ENCODE data around the gene TXN.
"Not testable (repeated sequence)": the region's sequence is repeated elsewhere in the genome, so short reads cannot be mapped to it uniquely, and the experiment has no call there.

The TXN gene

GRCh38 chr9:110213413-110214044 lies 42.8 kb downstream of the TXN start:
- Mint-ChIP-seq H3K9me3 (no peaks in the 10 kb centered on the region), H3K4me1 (no peaks in the 10 kb centered on the region), H3K36me3 (peaks cover 1% of the 10 kb centered on the region), H3K27ac (no peak overlapping the region), H3K27me3 (peaks cover 3% of the 10 kb centered on the region), H3K4me3 (no peak overlapping the region)
- ATAC-seq (ENCODE audit: low read depth) (no peak), DNase-seq (ENCODE audit: low spot score in 2 of 2) (no peak)

GRCh38 chr9:110208031-110208430 lies 48.3 kb downstream of the TXN start, which contains the start of gene C9orf152:
Gene C9orf152, minus strand, starts transcription at chr9:110208159. Its CDS starts 580 bp downstream, at chr9:110207579.
- Mint-ChIP-seq H3K4me1 (no peaks in the 10 kb centered on the region), H3K36me3 (peaks cover 1% of the 10 kb centered on the region), H3K9me3 (no peaks in the 10 kb centered on the region), H3K27ac (no peak within 1 kb of the TSS), H3K4me3 (no peak within 1 kb of the TSS), H3K27me3 (peaks cover 13% of the 10 kb centered on the region)
- DNase-seq (ENCODE audit: low spot score in 2 of 2) (no peak), ATAC-seq (ENCODE audit: low read depth) (no peak)

GRCh38 chr9:110207071-110207641 lies 49.2 kb downstream of the TXN start:
- Mint-ChIP-seq H3K27ac (no peak overlapping the region), H3K9me3 (no peaks in the 10 kb centered on the region), H3K4me3 (no peak overlapping the region), H3K4me1 (no peaks in the 10 kb centered on the region), H3K36me3 (no peaks in the 10 kb centered on the region), H3K27me3 (peaks cover 10% of the 10 kb centered on the region)
- no peak for DNase-seq (ENCODE audit: low spot score in 2 of 2)
- ATAC-seq (ENCODE audit: low read depth), result no peak

- no peak overlapping the region for H3K4me3 Mint-ChIP-seq
- peaks cover 10% of the 10 kb centered on the region for H3K27me3 Mint-ChIP-seq
- no peak overlapping the region for H3K27ac Mint-ChIP-seq
- ATAC-seq (ENCODE audit: low read depth), result no peak
- H3K4me1 Mint-ChIP-seq, result no peaks in the 10 kb centered on the region
- H3K9me3 Mint-ChIP-seq, result no peaks in the 10 kb centered on the region
- H3K36me3 Mint-ChIP-seq, result no peaks in the 10 kb centered on the region
- DNase-seq (ENCODE audit: low spot score in 2 of 2), result no peak
Measured at GRCh38 chr9:110206389-110206788, 49.9 kb downstream of the TXN start.

- H3K27me3 Mint-ChIP-seq, result peaks cover 10% of the 10 kb centered on the region
- not testable (repeated sequence) for ATAC-seq (ENCODE audit: low read depth); DNase-seq (ENCODE audit: low spot score in 2 of 2); H3K4me3 Mint-ChIP-seq; H3K4me1 Mint-ChIP-seq; H3K27ac Mint-ChIP-seq; H3K36me3 Mint-ChIP-seq; H3K9me3 Mint-ChIP-seq
Measured at GRCh38 chr9:110205612-110206011, 50.7 kb downstream of the TXN start.

- Mint-ChIP-seq H3K9me3 (no peaks in the 10 kb centered on the region), H3K36me3 (no peaks in the 10 kb centered on the region), H3K4me1 (no peaks in the 10 kb centered on the region), H3K27me3 (peaks cover 4% of the 10 kb centered on the region), H3K4me3 (no peak overlapping the region), H3K27ac (no peak overlapping the region)
- DNase-seq (ENCODE audit: low spot score in 2 of 2) (no peak), ATAC-seq (ENCODE audit: low read depth) (no peak)
Measured at GRCh38 chr9:110202232-110202631, 54.1 kb downstream of the TXN start.

- DNase-seq (ENCODE audit: low spot score in 2 of 2) (no peak), ATAC-seq (ENCODE audit: low read depth) (no peak)
- Mint-ChIP-seq H3K4me3 (no peak overlapping the region), H3K27ac (no peak overlapping the region), H3K36me3 (no peaks in the 10 kb centered on the region), H3K4me1 (no peaks in the 10 kb centered on the region), H3K27me3 (peaks cover 2% of the 10 kb centered on the region), H3K9me3 (no peaks in the 10 kb centered on the region)
Measured at GRCh38 chr9:110199643-110200042, 56.7 kb downstream of the TXN start.

- no peak overlapping the region for H3K4me3 Mint-ChIP-seq
Measured at GRCh38 chr9:110198357-110198756, 58.0 kb downstream of the TXN start.

GRCh38 chr9:110197330-110198187 lies 58.7 kb downstream of the TXN start:
- ATAC-seq (ENCODE audit: low read depth) (no peak), DNase-seq (ENCODE audit: low spot score in 2 of 2) (no peak)
- Mint-ChIP-seq H3K27ac (no peak overlapping the region), H3K9me3 (no peaks in the 10 kb centered on the region), H3K36me3 (no peaks in the 10 kb centered on the region), H3K4me3 (no peak overlapping the region), H3K4me1 (no peaks in the 10 kb centered on the region), H3K27me3 (no peaks in the 10 kb centered on the region)

More at GRCh38 chr9:110198357-110198756, 58.0 kb downstream of the TXN start:
- Mint-ChIP-seq H3K27me3 (peaks cover 2% of the 10 kb centered on the region), H3K36me3 (no peaks in the 10 kb centered on the region), H3K27ac (no peak overlapping the region), H3K4me1 (no peaks in the 10 kb centered on the region), H3K9me3 (no peaks in the 10 kb centered on the region)
- ATAC-seq (ENCODE audit: low read depth) (no peak), DNase-seq (ENCODE audit: low spot score in 2 of 2) (no peak)

GRCh38 chr9:110196084-110196499 lies 60.2 kb downstream of the TXN start:
- ATAC-seq (ENCODE audit: low read depth); H3K4me3 Mint-ChIP-seq; H3K4me1 Mint-ChIP-seq; H3K9me3 Mint-ChIP-seq; H3K27me3 Mint-ChIP-seq; H3K27ac Mint-ChIP-seq; DNase-seq (ENCODE audit: low spot score in 2 of 2); H3K36me3 Mint-ChIP-seq: not testable (repeated sequence)
